ENCODE data around the gene RAPGEF5. TPM values are rescaled to one million over a fixed set of nuclear protein-coding genes. Genes with fewer than 3 reads are reported as not detected.

RAPGEF5 gene
- total and polyA plus RNA-seq, 12 donors, result 5.1 to 87.0 (median 26.0) TPM

DNA sequence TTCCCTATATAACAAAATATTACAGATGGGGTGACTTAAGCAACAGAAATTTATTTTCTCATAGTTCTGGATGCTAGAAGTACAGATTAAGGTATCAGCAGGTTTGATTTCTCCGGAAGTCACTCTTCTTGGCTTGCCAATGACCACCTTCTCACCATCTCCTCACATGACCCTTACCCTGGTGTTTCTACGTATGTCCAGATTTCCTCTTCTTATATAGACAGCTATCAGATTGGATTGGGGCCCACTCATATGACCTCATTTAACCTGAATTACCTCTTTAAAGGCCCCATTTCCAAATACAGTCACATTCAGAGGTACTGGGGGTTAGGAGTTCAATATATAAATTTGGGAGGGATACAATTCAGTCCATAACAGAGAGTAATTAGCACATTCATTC is 17.0 kb upstream of the RAPGEF5 start:
- H3K27me3 ChIP-seq, result no peaks in the 10 kb centered on the region
- no peak for TF ChIP-seq POLR2A (IDR thresholded peaks at IDR 0.05)
- TF ChIP-seq, protein P1, sequence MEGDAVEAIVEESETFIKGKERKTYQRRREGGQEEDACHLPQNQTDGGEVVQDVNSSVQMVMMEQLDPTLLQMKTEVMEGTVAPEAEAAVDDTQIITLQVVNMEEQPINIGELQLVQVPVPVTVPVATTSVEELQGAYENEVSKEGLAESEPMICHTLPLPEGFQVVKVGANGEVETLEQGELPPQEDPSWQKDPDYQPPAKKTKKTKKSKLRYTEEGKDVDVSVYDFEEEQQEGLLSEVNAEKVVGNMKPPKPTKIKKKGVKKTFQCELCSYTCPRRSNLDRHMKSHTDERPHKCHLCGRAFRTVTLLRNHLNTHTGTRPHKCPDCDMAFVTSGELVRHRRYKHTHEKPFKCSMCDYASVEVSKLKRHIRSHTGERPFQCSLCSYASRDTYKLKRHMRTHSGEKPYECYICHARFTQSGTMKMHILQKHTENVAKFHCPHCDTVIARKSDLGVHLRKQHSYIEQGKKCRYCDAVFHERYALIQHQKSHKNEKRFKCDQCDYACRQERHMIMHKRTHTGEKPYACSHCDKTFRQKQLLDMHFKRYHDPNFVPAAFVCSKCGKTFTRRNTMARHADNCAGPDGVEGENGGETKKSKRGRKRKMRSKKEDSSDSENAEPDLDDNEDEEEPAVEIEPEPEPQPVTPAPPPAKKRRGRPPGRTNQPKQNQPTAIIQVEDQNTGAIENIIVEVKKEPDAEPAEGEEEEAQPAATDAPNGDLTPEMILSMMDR (IDR thresholded peaks at IDR 0.05), result no peak
- no peak for DNase-seq
- 82 to 88% (median 84%) methylated on average over 2 of the region's 2 CpGs for WGBS, 4 donors
- H3K4me1 ChIP-seq (replicated peaks in 1 of 2), result no peaks in the 10 kb centered on the region
- no peaks in the 10 kb centered on the region for H3K9me3 ChIP-seq (replicated peaks in 1 of 3)
- intact Hi-C loops (cut with DNase I), result no loop called here
- no peak overlapping the region for H3K4me3 ChIP-seq
- H3K27ac ChIP-seq, result no peak overlapping the region
- H3K36me3 ChIP-seq (replicated peaks in 1 of 2), result no peaks in the 10 kb centered on the region

DNA sequence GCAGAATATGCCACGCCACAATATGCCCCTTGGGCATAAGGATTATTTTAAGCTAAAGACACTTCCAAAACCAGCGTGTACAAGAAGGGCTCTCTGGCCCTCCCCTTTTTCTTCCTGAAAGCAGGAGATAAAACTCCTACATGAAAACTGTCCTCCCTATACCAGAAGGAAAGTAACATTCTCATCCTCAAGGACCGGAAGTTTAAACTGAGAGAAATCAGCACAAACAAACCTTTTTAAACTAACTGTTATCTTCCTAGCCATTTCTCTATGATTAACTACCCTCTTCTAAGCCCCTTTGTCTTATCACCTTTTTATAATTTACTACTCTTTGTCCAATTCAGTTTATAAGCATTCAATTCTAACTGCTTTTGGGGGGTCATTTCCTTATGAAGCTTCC is 16.4 kb upstream of the RAPGEF5 start:
- WGBS, 4 donors, result 58 to 68% (median 66%) methylated on average over 3 of the region's 3 CpGs
- DNase-seq, result no peak
- TF ChIP-seq, protein P1 (IDR thresholded peaks at IDR 0.05), result no peak
- no peak for TF ChIP-seq POLR2A (IDR thresholded peaks at IDR 0.05)
- Histone ChIP-seq H3K27me3 (no peaks in the 10 kb centered on the region), H3K27ac (no peak overlapping the region), H3K4me3 (no peak overlapping the region), H3K36me3 (replicated peaks in 1 of 2) (no peaks in the 10 kb centered on the region), H3K9me3 (replicated peaks in 1 of 3) (no peaks in the 10 kb centered on the region), H3K4me1 (replicated peaks in 1 of 2) (no peaks in the 10 kb centered on the region)
- intact Hi-C loops (cut with DNase I), result no loop called here

DNA sequence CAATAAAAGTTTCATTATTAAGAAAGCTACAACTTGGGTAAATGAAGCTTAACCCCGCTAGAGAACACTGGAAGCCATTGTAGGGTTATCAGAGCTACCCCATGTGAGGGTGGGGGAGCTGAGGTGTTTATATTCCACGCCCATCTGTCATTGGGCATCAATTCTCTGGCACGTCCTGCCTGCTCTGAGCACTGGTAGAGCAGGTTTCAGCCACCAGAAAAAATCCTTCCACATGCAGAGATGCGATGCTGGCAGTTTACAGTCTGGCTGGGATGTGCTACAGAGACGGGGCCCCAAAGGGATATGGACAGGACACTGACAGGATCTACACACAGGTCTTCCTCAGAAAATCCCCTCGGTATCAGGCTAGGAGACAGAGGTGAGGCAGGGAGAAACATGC is 15.9 kb upstream of the RAPGEF5 start:
- no peak for DNase-seq
- TF ChIP-seq POLR2A (IDR thresholded peaks at IDR 0.05), result no peak
- TF ChIP-seq, protein P1 (IDR thresholded peaks at IDR 0.05), result no peak
- H3K27ac ChIP-seq, result no peak overlapping the region
- no peaks in the 10 kb centered on the region for H3K4me1 ChIP-seq (replicated peaks in 1 of 2)
- WGBS, 4 donors, result 80 to 89% (median 85%) methylated on average over 6 of the region's 6 CpGs
- H3K27me3 ChIP-seq, result no peaks in the 10 kb centered on the region
- H3K9me3 ChIP-seq (replicated peaks in 1 of 3), result no peaks in the 10 kb centered on the region
- H3K4me3 ChIP-seq, result no peak overlapping the region
- intact Hi-C loops (cut with DNase I), result no loop called here
- H3K36me3 ChIP-seq (replicated peaks in 1 of 2), result no peaks in the 10 kb centered on the region

DNA sequence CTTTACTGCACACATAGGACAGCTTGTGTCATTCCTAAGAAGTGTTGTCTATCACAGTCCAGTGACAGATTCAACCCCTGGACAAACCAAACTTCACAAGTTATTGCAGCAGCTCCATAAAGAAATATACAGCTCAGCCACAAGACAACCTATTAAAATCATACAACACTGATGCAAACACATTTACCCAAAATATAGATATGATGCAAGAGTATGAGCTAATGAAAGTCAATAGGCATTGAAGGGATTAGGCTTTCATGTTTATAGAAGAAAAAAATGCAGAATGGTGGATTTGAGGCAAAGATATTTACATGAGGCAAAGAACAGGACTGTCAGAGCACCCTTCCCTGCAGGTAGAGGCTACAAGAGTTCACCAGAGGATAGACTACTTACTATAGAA is 14.9 kb upstream of the RAPGEF5 start:
- H3K36me3 ChIP-seq (replicated peaks in 1 of 2), result no peaks in the 10 kb centered on the region
- DNase-seq, result no peak
- H3K9me3 ChIP-seq (replicated peaks in 1 of 3), result no peaks in the 10 kb centered on the region
- no peak overlapping the region for H3K27ac ChIP-seq
- H3K4me3 ChIP-seq, result no peak overlapping the region
- intact Hi-C loops (cut with DNase I), result no loop called here
- no peaks in the 10 kb centered on the region for H3K4me1 ChIP-seq (replicated peaks in 1 of 2)
- no peak for TF ChIP-seq POLR2A (IDR thresholded peaks at IDR 0.05)
- TF ChIP-seq, protein P1 (IDR thresholded peaks at IDR 0.05), result no peak
- no peaks in the 10 kb centered on the region for H3K27me3 ChIP-seq
